Measurements from ENCODE around the gene PNKD.

Gene PNKD

DNA sequence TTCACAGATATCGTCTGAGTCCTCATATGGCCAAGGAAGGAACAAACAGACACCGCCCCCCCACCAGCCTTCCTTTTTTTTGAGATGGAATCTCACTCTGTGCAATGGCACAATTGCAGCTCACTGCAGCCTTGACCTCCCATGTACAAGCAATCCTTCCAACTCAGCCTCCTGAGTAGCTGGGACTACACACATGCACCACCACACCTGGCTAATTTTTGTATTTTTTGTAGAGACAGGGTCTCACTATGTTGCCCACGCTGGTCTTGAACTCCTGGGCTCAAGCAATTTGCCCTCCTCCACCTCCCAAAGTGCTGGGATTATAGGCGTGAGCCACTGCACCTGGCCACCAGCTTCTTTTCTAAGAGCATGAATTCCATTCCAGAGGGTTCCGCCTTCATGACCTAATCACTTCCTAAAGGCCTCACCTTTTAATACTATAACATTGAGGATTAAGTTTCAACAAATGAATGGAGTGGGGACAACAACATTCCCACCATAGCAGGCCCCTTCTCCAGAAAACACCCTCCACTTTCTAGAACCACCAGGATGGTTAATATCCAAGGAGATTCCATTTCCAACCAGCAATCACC, 24.2 kb downstream of the PNKD start:
- H3K27me3 ChIP-seq (replicated peaks; ENCODE audit: control insufficient read depth, insufficient read depth, low read length) = no peaks in the 10 kb centered on the region
- no peak overlapping the region for H3K4me3 ChIP-seq (replicated peaks; ENCODE audit: low read depth, low read length)
- H3K36me3 ChIP-seq (ENCODE audit: control insufficient read depth, insufficient read depth, low read length) = no peaks in the 10 kb centered on the region; the same call in 1 of the 2 replicates
- TF ChIP-seq CTCF (IDR thresholded peaks at IDR 0.05; ENCODE audit: insufficient read depth, low read length, poor library complexity, severe bottlenecking) = no peak
- DNase-seq (ENCODE audit: extremely low read depth, insufficient read length) = no peak

DNA sequence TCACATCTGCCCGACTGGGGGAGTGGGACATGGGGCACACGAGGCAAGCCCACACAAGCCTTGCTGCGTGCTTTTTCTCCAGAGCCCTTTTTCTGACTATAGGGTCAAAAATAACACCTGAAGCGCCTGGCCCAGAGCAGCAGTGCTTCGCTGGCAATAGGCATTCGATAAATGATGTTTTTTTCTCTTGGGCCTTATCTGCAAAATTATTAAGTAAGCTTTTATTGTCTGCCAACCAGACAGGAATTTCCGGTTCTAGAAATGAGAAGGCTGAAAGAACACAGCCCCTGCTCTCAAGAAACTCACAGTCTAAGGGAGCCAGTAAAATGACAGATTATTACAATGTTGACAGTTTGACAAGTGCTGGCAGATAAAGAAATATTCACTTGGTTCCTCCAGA, 24.7 kb downstream of the PNKD start:
- H3K27me3 ChIP-seq (replicated peaks; ENCODE audit: control insufficient read depth, insufficient read depth, low read length) = no peaks in the 10 kb centered on the region
- no peaks in the 10 kb centered on the region; the same call in 1 of the 2 replicates for H3K36me3 ChIP-seq (ENCODE audit: control insufficient read depth, insufficient read depth, low read length)
- TF ChIP-seq CTCF (IDR thresholded peaks at IDR 0.05; ENCODE audit: insufficient read depth, low read length, poor library complexity, severe bottlenecking) = no peak
- no peak overlapping the region for H3K4me3 ChIP-seq (replicated peaks; ENCODE audit: low read depth, low read length)
- no peak for DNase-seq (ENCODE audit: extremely low read depth, insufficient read length)

DNA sequence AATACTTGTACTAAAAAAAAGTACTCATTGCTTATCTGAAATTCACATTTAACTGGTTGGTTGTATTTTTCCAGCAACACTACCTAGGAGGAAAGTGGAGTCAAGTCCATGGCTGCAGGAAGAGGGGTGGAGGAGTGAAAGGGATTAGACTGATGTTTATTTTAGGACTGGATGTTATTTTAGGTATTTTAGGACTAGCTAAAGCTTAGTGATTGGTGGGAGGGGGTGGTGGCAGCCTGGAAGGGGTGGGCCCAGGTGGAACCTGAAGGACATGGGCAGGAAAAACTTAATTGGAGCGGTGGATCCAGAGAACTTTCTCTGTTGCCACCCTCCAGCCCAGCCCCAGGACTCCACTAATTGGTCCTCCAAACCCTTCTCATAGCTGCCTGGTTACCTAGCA, 25.9 kb downstream of the PNKD start:
- no peak overlapping the region for H3K4me3 ChIP-seq (replicated peaks; ENCODE audit: low read depth, low read length)
- H3K36me3 ChIP-seq (ENCODE audit: control insufficient read depth, insufficient read depth, low read length) = no peaks in the 10 kb centered on the region
- no peak for TF ChIP-seq CTCF (IDR thresholded peaks at IDR 0.05; ENCODE audit: insufficient read depth, low read length, poor library complexity, severe bottlenecking)
- DNase-seq (ENCODE audit: extremely low read depth, insufficient read length) = no peak
- H3K27me3 ChIP-seq (replicated peaks; ENCODE audit: control insufficient read depth, insufficient read depth, low read length) = no peaks in the 10 kb centered on the region

DNA sequence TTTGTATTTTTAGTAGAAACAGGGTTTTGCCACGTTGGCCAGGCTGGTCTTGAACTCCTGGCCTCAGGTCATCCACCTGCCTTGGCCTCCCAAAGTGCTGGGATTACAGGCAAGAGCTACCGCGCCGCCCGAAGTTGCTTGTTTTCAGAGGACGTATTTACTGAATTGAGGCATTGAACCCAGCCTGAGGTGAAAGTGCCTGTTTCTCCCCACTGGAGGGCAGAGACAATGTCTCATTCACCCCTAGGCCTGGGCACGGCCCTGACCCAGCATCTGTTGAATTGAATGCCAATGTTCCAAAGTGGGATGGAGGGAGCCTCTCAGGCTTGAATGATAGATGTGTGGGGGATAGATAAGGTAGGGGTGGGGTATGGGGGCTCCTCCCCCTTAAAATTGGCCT, 26.5 kb downstream of the PNKD start:
- Histone ChIP-seq H3K36me3 (ENCODE audit: control insufficient read depth, insufficient read depth, low read length) (no peaks in the 10 kb centered on the region), H3K4me3 (replicated peaks; ENCODE audit: low read depth, low read length) (no peak overlapping the region), H3K27me3 (replicated peaks; ENCODE audit: control insufficient read depth, insufficient read depth, low read length) (no peaks in the 10 kb centered on the region)
- no peak for TF ChIP-seq CTCF (IDR thresholded peaks at IDR 0.05; ENCODE audit: insufficient read depth, low read length, poor library complexity, severe bottlenecking)
- DNase-seq (ENCODE audit: extremely low read depth, insufficient read length) = no peak

DNA sequence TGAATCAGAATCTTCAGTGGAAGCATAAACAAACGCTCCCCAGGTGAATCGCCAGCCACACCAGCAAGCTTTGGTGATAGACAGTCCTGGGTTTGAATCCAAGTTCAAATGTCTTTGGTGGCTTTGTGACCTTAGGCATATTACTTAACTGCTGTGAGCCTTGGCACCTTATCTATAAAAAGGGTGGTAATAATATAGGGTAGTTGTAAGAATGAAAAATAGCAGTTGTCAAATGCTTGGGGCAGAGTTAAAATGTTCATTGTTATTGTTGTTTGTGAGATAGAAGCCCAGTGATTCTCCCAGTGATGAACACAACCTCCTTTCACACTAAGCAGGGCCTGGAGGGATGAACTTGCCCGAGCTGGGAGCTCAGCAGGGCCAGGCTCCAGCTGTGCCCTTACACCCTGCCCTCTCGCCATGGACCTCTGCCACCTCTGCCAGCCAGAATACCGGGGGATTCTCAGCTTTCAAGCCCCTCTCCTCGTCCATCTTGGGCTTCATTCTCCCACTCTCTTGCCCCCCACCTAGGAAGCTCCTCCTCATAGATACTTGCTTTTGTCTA, 28.1 kb downstream of the PNKD start:
- Histone ChIP-seq H3K4me3 (replicated peaks; ENCODE audit: low read depth, low read length) (no peak overlapping the region), H3K27me3 (replicated peaks; ENCODE audit: control insufficient read depth, insufficient read depth, low read length) (no peaks in the 10 kb centered on the region), H3K36me3 (ENCODE audit: control insufficient read depth, insufficient read depth, low read length) (no peaks in the 10 kb centered on the region)
- DNase-seq (ENCODE audit: extremely low read depth, insufficient read length) = no peak
- no peak for TF ChIP-seq CTCF (IDR thresholded peaks at IDR 0.05; ENCODE audit: insufficient read depth, low read length, poor library complexity, severe bottlenecking)

DNA sequence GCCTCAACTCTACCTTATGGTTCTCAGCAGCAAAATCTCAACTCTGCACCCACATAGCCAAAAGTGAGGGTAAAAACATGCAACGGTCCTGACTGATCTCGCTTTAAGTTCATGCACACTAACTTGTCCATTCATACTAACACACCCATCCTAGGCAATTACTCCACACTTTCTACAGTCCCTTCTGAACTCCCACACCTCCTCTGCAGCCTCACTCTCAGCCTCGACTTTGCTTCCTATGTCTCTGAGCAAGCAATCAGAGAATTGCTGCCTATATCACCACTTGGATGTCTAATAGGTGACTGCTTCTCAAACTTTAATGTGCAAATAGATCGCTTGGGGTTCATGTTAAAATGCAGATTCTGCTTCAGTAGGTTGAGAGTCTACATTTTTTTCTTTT, 29.8 kb downstream of the PNKD start:
- no peak overlapping the region for H3K4me3 ChIP-seq (replicated peaks; ENCODE audit: low read depth, low read length)
- DNase-seq (ENCODE audit: extremely low read depth, insufficient read length) = no peak
- no peak for TF ChIP-seq CTCF (IDR thresholded peaks at IDR 0.05; ENCODE audit: insufficient read depth, low read length, poor library complexity, severe bottlenecking)
- no peaks in the 10 kb centered on the region for H3K36me3 ChIP-seq (ENCODE audit: control insufficient read depth, insufficient read depth, low read length)
- H3K27me3 ChIP-seq (replicated peaks; ENCODE audit: control insufficient read depth, insufficient read depth, low read length) = no peaks in the 10 kb centered on the region

All from GM06990 (cell line).